UCSD-AML1 (cell line): ENCODE results near the gene GIPC3.

Source experiments
- DNase-seq: peaks from one replicate; lab custom pipeline; 2025; ENCODE audit not compliant: unreplicated experiment; lab: John Stamatoyannopoulos, UW

The GIPC3 gene

DNA sequence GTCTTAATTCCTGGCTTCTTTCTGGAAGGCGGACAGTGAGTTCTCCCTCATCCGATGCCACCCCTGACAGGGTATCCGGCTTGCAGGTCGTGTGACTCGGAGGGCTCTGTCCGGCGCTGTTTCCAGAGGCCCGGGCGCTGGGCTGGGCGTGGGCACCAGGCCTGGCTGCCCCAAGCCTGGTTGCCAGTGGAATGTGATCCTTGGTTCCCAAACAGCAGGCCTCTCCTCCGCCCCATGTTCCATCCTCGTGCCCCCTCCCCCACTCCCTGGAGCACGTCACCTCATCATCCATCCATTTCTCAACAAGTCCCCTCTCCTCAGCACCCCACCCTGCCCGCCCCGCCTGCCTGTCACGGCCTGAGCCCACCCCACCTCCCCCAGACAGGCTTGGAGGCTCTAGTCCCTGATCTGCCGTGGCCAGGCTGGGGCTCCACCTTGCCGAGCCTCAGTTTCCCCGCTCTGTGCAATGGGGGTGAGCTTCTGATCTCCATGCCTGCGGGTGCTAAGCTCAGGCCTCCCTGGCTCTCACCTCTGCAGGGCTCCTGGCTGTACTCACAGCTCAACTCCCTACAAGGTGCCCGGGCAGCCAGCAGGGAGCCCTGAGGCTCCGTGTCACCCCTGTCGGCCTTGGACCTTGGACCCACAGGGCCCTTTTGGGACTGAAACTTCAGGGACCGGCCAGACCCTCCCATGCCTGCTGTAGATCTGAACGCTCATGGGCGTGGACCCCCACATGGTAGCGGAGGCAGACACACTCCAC, 19.1 kb downstream of the GIPC3 start:
- no peak for DNase-seq

GRCh38 chr19:3604987-3605343, 19.7 kb downstream of the GIPC3 start:
- DNase-seq, result peak; percentile 42

GRCh38 chr19:3605361-3605760, 20.1 kb downstream of the GIPC3 start:
- DNase-seq, result no peak

DNA sequence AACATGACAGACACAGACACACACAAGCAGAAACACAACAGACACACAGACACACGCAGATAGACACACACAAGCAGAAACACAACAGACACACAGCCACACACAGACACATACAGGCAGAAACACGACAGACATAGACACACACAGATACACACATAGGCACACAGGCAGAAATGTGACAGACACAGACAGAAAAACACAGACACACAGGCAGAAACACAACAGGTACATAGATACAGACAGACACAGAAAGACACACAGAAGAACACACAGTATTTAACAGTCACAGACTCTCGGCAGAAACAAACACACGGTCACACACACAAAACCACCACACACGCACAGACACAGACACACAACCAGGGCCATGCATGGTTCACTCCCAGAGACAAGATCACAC, 20.5 kb downstream of the GIPC3 start:
- DNase-seq, result no peak

DNA sequence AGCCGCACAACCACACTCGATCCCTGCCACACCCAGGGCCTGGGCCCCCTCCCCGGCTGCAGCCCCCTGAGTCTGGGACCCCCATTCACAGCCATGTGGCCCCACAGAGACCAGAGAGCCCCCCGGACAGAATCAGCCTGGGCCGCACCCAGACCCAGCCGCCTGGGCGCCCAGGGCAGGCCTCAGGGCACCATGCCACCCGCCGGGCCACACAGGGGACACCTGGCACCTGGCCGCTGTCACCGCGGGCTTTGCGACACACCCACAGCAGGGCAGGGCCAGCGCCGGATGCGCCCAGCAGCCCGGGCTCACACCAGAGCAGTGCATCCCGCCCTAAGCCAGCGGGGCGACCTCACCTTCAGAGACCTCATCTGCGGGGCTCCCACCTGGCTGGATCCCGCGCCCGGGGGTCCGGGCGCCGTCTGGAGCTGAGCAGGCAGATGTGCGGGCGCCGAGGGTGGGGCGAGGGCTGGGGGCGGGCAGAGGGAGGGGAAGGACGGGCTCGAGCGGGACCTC, 21.0 kb downstream of the GIPC3 start:
- peak; percentile 45 for DNase-seq

DNA sequence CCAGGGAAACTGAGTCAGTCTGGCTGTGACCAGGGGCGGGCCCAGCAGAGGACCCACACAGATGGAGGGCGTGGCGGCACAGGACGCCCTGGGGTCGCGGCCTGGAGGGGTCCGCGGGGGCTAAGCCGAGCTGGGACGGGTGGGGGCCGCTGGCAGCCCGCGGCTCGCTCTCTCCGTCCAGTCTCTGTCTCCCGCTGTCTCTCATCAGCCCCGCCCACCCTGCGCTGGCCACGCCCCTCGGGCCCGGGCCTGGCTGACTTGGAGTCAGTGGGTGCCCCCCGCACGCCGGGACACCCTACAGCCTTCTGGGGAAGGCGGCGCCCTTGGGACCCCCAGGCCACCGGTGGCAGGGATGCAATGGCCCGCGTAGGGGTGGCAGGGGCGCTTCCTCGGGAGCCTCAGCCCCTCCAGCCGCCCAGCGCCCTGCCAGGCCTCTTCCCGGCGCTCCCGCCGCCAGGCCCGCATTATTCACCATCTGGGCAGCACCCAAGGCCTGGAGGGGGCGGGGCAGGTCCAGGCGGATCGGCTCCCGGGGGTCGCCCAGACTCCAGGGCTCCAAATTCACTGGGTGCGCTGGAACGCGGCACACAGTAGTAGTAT, 21.5 kb downstream of the GIPC3 start, which contains the start of gene TBXA2R:
TSS of gene TBXA2R (minus strand) at position 186 of the 600 bp plus-strand sequence. CDS start 6,241 bp downstream, outside the sequence.
- peak; percentile 86 for DNase-seq

GRCh38 chr19:3607303-3608078, 22.2 kb downstream of the GIPC3 start:
- peak; percentile 84 for DNase-seq

- peak; percentile 77 for DNase-seq
Measured at GRCh38 chr19:3608079-3608641, 22.9 kb downstream of the GIPC3 start.

GRCh38 chr19:3608750-3609322, 23.6 kb downstream of the GIPC3 start:
- peak; percentile 92 for DNase-seq

GRCh38 chr19:3609779-3610719, 24.8 kb downstream of the GIPC3 start:
- no peak for DNase-seq

DNA sequence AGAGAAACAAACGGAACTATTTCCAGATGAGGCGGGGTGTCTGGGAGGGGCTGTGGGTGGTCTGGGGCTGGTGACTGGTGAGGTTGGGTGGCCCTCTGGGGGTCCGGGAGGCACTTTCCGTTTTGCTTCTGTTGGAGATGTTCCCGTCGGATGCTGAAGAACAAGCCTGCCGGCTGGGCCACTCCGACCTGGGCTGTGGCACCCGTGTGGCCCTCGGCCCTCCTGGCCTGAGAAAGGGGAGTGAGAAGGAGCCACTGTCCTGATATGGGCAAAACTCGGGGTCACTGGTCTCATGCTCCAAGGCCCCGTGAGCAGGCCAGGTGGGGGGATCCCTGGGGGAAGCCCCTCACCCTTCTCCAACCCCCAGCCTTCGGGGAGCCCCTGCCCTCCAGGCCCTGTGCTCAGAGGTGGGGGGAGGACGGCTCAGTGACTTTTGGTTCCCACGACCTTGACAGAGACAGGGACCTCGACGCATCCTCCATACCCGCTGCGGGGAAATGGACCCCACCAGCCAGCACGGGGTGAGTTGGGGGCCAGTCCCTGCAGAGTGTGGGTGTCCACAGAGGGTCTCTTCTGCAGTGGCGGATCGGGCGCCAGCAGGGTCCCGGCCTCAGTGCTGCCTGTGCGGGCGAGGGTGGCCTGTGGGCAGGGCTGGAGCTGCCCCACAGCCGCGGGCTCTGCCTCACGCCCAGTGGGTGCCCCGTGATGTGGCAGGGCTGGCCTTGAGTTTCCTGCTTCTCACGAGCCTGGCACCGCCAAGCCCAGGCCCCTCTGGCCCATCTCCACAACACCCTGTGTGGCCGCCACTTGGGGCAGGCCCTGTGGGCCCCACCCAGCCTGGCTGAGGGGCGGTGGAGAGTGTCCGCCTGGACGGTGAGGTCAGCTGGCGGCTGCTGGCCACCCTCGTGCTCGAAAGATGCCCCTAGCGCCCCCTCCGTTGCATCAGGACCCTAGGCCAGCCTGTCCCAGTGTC, 25.8 kb downstream of the GIPC3 start:
- no peak for DNase-seq

DNA sequence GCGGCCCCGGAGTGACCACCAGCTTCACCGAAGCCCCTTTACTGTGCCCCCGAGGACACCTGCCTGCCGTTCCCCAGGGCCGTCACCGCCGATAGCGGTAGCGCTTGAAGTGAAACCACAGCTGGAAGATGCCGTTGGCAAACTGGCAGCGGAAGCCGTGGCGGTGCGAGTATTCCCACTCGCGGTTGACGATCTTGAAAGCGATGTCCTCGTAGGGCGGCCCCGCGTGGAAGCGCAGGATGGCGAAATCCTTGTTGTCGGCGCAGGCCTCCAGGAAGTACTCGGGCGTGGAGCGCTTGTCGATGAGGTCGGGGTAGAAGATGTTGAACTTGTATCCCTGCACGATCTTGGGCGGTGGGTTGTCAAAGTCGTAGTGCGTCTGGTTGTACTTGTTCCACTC, 26.6 kb downstream of the GIPC3 start:
- DNase-seq, result no peak

GRCh38 chr19:3612330-3612729, 27.1 kb downstream of the GIPC3 start:
- no peak for DNase-seq

DNA sequence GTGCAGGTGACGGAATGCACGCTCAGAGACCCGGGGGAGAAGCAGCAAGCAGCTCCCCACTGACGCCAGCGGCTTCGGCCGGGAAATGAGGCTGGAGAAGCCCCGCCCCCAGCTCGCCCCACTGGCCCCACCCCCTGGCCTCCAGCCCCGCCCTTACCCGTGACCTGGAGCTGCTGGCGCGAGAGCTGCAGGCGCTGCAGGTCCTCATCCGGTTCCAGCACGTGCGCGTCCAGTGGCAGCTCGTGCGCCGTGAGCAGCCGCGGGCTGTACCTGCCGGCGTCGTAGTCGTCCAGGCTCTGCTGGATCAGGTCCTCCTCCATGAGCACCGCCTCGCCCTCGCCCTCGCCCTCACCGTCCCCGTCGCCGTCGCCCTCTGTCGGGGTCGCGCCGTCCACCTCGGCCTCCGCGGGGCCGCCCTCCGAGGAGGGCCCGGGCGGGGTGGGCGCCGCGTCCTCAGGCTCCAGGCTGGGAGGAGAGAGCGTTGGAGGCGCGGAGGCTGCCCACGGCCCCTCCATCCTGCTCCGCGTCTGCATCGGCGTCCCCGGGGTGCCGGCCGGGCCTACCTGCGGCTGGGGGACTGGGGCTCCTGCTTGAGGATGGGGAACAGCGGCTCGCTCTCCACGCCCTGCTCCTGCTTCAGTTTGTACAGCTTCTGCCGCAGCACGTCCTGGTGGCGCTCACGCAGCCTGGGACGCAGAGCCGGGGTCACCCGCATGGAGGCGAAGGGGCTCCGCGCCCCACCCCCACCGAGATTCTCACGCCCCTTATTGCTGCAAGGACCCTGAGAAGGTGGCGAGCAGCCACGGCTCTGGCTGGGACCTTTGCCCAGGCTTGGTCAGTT, 27.8 kb downstream of the GIPC3 start:
- DNase-seq, result no peak

DNA sequence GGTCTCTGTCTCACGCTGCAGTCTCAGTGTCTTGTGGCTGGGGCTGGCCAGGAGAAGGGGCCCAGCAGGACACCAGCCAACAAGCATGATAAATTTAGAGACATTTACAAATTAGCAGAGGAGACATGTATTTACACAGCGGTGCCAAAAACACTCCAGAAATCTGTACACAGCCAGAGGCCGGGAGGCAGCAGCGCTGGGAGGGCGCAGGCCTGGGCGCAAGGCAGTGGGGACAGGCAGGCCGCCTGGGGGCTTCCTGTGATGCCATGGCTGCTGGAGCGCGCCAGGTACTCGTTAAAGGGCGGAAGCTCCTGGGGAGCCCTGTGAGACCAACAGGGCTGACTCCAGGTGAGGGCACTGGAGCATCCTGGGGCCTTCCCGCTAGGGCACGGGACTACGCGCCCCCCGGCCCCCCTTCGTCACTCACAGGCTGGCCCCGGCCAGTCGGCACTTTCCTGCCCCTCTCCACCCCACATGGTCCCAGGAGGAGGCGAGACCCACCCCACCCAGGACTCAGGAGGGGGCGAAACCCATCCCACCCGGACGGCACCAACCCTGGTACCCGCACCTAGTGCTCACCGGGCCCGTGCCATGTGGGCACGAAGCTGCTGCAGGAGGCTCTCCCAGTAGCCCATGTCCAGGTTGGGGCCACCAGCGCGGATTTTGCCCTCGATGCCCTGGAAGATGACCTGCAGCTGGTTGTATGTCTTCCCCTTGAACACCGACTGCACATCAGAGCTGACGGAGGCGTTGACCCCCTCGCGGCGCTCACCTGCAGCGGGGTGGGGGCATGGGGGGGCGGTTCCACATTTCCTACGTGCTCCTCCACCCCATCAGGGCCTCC, 28.8 kb downstream of the GIPC3 start:
- no peak for DNase-seq

- DNase-seq, result no peak
Measured at GRCh38 chr19:3614858-3615505, 29.7 kb downstream of the GIPC3 start.
